Loucy (cell line): ENCODE data around the gene IRAK4.

Experiments used
- H2AFZ ChIP-seq: fragments of 200-600 bp; sonication (generic); 2 replicates; pipeline ENCODE4 v1.6.0; 2016; ENCODE audit warnings: antibody characterized with exemption, mild to moderate bottlenecking, low read length, moderate library complexity
- H3F3A ChIP-seq: fragments of 200-600 bp; 2 replicates; pipeline ENCODE4 v1.6.0; 2016; ENCODE audit warnings: antibody characterized with exemption, low read depth, mild to moderate bottlenecking
- H3K27me3 ChIP-seq: fragments of 200-600 bp; sonication (generic); 2 replicates; pipeline ENCODE4 v1.6.1; 2014; ENCODE audit warnings: low read length, mild to moderate bottlenecking; ENCODE audit not compliant: insufficient read depth, poor library complexity, severe bottlenecking
- H3K36me3 ChIP-seq: fragments of 200-600 bp; sonication (generic); 2 replicates; pipeline ENCODE4 v1.6.1; 2016; ENCODE audit warnings: low read length; ENCODE audit not compliant: insufficient read depth
- H3K4me1 ChIP-seq: fragments of 200-600 bp; sonication (generic); 2 replicates; pipeline ENCODE4 v1.5.1; 2014; ENCODE audit warnings: low read length, mild to moderate bottlenecking; ENCODE audit not compliant: insufficient read depth, poor library complexity, severe bottlenecking
- H3K4me2 ChIP-seq: fragments of 200-600 bp; sonication (generic); 2 replicates; pipeline ENCODE4 v1.6.0; 2014; ENCODE audit warnings: antibody characterized with exemption, low read length, low read depth, mild to moderate bottlenecking; ENCODE audit not compliant: poor library complexity, severe bottlenecking
- H3K4me3 ChIP-seq: fragments of 200-600 bp; sonication (generic); 2 replicates; pipeline ENCODE4 v1.5.1; 2014; ENCODE audit warnings: low read length, mild to moderate bottlenecking, mixed read lengths; ENCODE audit not compliant: poor library complexity, severe bottlenecking
- H3K79me2 ChIP-seq: fragments of 200-600 bp; sonication (generic); 2 replicates; pipeline ENCODE4 v1.6.1; 2014; ENCODE audit warnings: low read length; ENCODE audit not compliant: insufficient read depth
- H3K9ac ChIP-seq: fragments of 200-600 bp; sonication (generic); 2 replicates; pipeline ENCODE4 v1.6.0; 2014; ENCODE audit warnings: mild to moderate bottlenecking, low read depth, low read length, moderate library complexity; ENCODE audit not compliant: poor library complexity, severe bottlenecking
- H3K9me2 ChIP-seq: fragments of 200-600 bp; sonication (generic); replicated peaks from 2 replicates; pipeline ENCODE4 v1.6.1; 2016; ENCODE audit warnings: low read depth, low read length, mixed read lengths
- H3K9me3 ChIP-seq: fragments of 200-600 bp; sonication (generic); 2 replicates; pipeline ENCODE4 v1.6.1; 2014; ENCODE audit warnings: mild to moderate bottlenecking, antibody characterized with exemption, low read length, low read depth; ENCODE audit not compliant: insufficient read depth
- H4K20me1 ChIP-seq: fragments of 200-600 bp; sonication (generic); 2 replicates; pipeline ENCODE4 v1.6.0; 2014; ENCODE audit warnings: antibody characterized with exemption, low read length, mild to moderate bottlenecking; ENCODE audit not compliant: insufficient read depth, poor library complexity, severe bottlenecking
- EZH2phosphoT487 ChIP-seq: fragments of 200-600 bp; IDR thresholded peaks from 2 replicates; pipeline ENCODE4 v1.6.1; 2018; ENCODE audit warnings: antibody characterized with exemption, mild to moderate bottlenecking, moderate library complexity, borderline replicate concordance
- TF ChIP-seq, protein P1 (sequence below): fragments of 200-600 bp; sonication (generic); conservative IDR thresholded peaks from 2 replicates; pipeline ENCODE4 v1.5.1; 2014; ENCODE audit warnings: mild to moderate bottlenecking, antibody characterized with exemption, low read length

Gene IRAK4

GRCh38 chr12:43723134-43723533 lies 35.6 kb upstream of the IRAK4 start:
- no peaks in the 10 kb centered on the region for H3K27me3 ChIP-seq

DNA sequence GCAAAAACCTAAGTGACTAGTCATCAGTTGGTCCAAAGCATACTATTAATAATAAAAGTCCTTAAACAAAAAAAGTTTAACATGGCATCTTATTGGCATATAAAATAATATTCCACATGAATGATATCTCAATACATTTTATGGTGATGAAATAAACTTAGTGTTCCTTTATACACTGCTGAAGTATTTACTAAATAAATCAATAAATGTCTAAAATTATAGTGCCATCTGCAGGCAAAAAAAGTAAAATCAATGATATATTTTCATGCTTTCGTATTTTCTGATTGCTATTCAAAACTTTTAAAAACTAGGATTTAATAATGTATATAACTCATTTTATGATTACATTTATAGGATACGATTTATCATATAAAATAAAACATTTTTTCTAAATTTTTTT lies 30.6 kb upstream of the IRAK4 start:
- H3K36me3 ChIP-seq = no peaks in the 10 kb centered on the region; the same call in 1 of the 2 replicates

More at GRCh38 chr12:43723134-43723533, 35.6 kb upstream of the IRAK4 start:
- Histone ChIP-seq H3K4me2 (no peak overlapping the region), H2AFZ (no peak overlapping the region), H3K9me3 (no peaks in the 10 kb centered on the region), H3F3A (no peaks in the 10 kb centered on the region), H3K9ac (no peak overlapping the region), H3K9me2 (no peaks in the 10 kb centered on the region), H3K4me1 (no peaks in the 10 kb centered on the region), H3K36me3 (no peaks in the 10 kb centered on the region; the same call in 1 of the 2 replicates), H3K4me3 (no peak overlapping the region), H4K20me1 (no peaks in the 10 kb centered on the region), H3K79me2 (no peaks in the 10 kb centered on the region)
- TF ChIP-seq, protein P1, sequence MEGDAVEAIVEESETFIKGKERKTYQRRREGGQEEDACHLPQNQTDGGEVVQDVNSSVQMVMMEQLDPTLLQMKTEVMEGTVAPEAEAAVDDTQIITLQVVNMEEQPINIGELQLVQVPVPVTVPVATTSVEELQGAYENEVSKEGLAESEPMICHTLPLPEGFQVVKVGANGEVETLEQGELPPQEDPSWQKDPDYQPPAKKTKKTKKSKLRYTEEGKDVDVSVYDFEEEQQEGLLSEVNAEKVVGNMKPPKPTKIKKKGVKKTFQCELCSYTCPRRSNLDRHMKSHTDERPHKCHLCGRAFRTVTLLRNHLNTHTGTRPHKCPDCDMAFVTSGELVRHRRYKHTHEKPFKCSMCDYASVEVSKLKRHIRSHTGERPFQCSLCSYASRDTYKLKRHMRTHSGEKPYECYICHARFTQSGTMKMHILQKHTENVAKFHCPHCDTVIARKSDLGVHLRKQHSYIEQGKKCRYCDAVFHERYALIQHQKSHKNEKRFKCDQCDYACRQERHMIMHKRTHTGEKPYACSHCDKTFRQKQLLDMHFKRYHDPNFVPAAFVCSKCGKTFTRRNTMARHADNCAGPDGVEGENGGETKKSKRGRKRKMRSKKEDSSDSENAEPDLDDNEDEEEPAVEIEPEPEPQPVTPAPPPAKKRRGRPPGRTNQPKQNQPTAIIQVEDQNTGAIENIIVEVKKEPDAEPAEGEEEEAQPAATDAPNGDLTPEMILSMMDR = no peak
- no peak for TF ChIP-seq EZH2phosphoT487

DNA sequence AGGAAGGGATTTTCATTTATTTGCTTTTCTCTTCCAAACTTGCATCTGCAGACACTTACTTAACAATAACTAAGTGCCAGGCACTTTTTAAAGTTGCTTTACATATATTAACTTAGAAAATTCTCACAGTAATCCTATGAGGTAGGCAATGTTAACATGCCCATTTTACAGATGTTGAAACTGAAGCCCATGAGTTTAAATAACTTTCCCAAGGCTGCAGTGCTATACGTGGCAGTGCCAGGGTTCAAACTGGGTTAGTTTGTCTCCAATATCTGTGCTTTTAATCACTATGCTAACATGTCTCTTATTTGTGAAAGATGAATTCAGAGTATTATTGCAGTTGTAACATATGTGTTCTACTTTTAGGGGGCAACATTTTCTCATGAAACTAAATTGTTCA lies 30.1 kb upstream of the IRAK4 start:
- H3K27me3 ChIP-seq = no peaks in the 10 kb centered on the region
- no peaks in the 10 kb centered on the region for H3K9me2 ChIP-seq
- no peak for TF ChIP-seq EZH2phosphoT487
- TF ChIP-seq, protein P1 = no peak
- H3K79me2 ChIP-seq = no peaks in the 10 kb centered on the region
- H2AFZ ChIP-seq = no peak overlapping the region
- no peaks in the 10 kb centered on the region for H3F3A ChIP-seq
- no peak overlapping the region for H3K4me2 ChIP-seq
- H3K36me3 ChIP-seq = no peaks in the 10 kb centered on the region; the same call in 1 of the 2 replicates
- H4K20me1 ChIP-seq = no peaks in the 10 kb centered on the region
- no peaks in the 10 kb centered on the region for H3K9me3 ChIP-seq
- H3K9ac ChIP-seq = no peak overlapping the region
- no peaks in the 10 kb centered on the region for H3K4me1 ChIP-seq
- no peak overlapping the region for H3K4me3 ChIP-seq

More for the DNA sequence above, 30.6 kb upstream of the IRAK4 start:
- Histone ChIP-seq H3K9me3 (no peaks in the 10 kb centered on the region), H3K4me3 (no peak overlapping the region), H3K9ac (no peak overlapping the region), H3K4me1 (no peaks in the 10 kb centered on the region), H3K4me2 (no peak overlapping the region), H3K9me2 (no peaks in the 10 kb centered on the region), H3F3A (no peaks in the 10 kb centered on the region), H3K79me2 (no peaks in the 10 kb centered on the region), H4K20me1 (no peaks in the 10 kb centered on the region), H2AFZ (no peak overlapping the region), H3K27me3 (no peaks in the 10 kb centered on the region)
- TF ChIP-seq, protein P1 = peak; percentile 59
- no peak for TF ChIP-seq EZH2phosphoT487
